Activated B cell treated with CpG ODN at 0.5 μM for 24 hours (primary cell): ENCODE data around the gene MSH5. TPM values are rescaled to one million over a fixed set of nuclear protein-coding genes. Genes with fewer than 3 reads are reported as not detected.

Experiments
- ATAC-seq: fragments of 200-7000 bp; cut with Tn5 transposase; one replicate; pipeline ENCODE4 v1.10.0; 2021; ENCODE audit warnings: low read depth, mild to moderate bottlenecking, moderate library complexity
- CTCF ChIA-PET: fragments of 350-600 bp; sonication (Branson Sonifier 250); formaldehyde crosslinking; loops from one replicate; lab custom pipeline; 2021; ENCODE audit warnings: antibody characterized with exemption; lab: Charles Lee
- POLR2A ChIA-PET: fragments of 350-600 bp; sonication (Branson Sonifier 250); formaldehyde crosslinking; loops from one replicate; lab custom pipeline; 2021; ENCODE audit warnings: antibody characterized with exemption; lab: Charles Lee
- DNase-seq: peaks from one replicate; pipeline ENCODE4 v3.0.0; 2022
- H3K27ac Mint-ChIP-seq: one replicate; pipeline ENCODE4 v1.8.0; 2020; ENCODE audit warnings: mixed read lengths
- H3K27me3 Mint-ChIP-seq: one replicate; pipeline ENCODE4 v1.8.0; 2021; ENCODE audit warnings: mixed read lengths
- H3K36me3 Mint-ChIP-seq: one replicate; pipeline ENCODE4 v1.8.0; 2021; ENCODE audit warnings: low read depth, mixed read lengths
- H3K4me1 Mint-ChIP-seq: one replicate; pipeline ENCODE4 v1.8.0; 2021; ENCODE audit warnings: mixed read lengths
- H3K4me3 Mint-ChIP-seq: one replicate; pipeline ENCODE4 v1.8.0; 2020; ENCODE audit warnings: mild to moderate bottlenecking, mixed read lengths
- H3K9me3 Mint-ChIP-seq: one replicate; pipeline ENCODE4 v1.8.0; 2020; ENCODE audit warnings: mixed read lengths
- intact Hi-C: fragments of 100-400 bp; cut with micrococcal nuclease; formaldehyde crosslinking; loops from one replicate; pipeline ENCODE4 v1.15.1; 2024
- total RNA-seq: library from RNA; stranded (reverse); gene quantifications from 2 replicates; pipeline ENCODE4 v1.2.3, GENCODE V29; 2022
- TF ChIP-seq, protein P1 (sequence below): fragments of 200-600 bp; IDR thresholded peaks from one replicate; pipeline ENCODE4 v1.8.0; 2022; ENCODE audit warnings: antibody characterized with exemption, mild to moderate bottlenecking

MSH5 gene
- total RNA-seq, 1 donor from 2014 or later: 47.3 TPM

DNA sequence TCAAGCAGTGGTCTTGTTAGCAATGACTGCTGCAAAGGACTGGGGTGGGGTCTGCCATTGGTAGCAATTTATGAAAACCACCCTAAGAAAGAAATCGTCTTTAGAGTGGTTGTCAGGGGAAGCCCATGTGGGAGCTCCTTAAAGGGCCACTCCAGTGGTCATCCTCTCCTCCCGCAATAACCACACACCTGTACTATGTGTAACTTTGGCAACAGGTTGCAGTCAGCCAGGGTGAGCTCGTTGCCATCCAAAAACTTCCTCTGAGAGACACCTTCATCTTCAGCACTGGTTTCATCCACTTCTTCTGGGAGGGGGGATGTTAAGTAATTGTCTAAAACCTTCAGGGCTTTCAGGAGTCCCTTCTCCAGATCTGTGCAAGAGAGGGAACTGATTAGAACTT lies 7.8 kb upstream of the MSH5 start:
- Mint-ChIP-seq H3K4me3 (no peak overlapping the region), H3K27me3 (no peaks in the 10 kb centered on the region), H3K36me3 (peaks cover 66% of the 10 kb centered on the region), H3K9me3 (no peaks in the 10 kb centered on the region), H3K27ac (peak overlapping the region; percentile 24), H3K4me1 (peaks cover 69% of the 10 kb centered on the region)
- CTCF ChIA-PET: interaction anchor here (0.8 to 5.9 kb wide), 2 partner anchors 37 to 98 kb away, joined by 4 to 49 read pairs; no protein-coding TSS in a partner anchor
- intact Hi-C loops: loop anchor here (10.0 kb wide), 1 partner anchor 237 kb away; the partner anchor contains the start of gene MICB
- TF ChIP-seq, protein P1, sequence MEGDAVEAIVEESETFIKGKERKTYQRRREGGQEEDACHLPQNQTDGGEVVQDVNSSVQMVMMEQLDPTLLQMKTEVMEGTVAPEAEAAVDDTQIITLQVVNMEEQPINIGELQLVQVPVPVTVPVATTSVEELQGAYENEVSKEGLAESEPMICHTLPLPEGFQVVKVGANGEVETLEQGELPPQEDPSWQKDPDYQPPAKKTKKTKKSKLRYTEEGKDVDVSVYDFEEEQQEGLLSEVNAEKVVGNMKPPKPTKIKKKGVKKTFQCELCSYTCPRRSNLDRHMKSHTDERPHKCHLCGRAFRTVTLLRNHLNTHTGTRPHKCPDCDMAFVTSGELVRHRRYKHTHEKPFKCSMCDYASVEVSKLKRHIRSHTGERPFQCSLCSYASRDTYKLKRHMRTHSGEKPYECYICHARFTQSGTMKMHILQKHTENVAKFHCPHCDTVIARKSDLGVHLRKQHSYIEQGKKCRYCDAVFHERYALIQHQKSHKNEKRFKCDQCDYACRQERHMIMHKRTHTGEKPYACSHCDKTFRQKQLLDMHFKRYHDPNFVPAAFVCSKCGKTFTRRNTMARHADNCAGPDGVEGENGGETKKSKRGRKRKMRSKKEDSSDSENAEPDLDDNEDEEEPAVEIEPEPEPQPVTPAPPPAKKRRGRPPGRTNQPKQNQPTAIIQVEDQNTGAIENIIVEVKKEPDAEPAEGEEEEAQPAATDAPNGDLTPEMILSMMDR: no peak
- ATAC-seq (no peak), DNase-seq (no peak)
- POLR2A ChIA-PET: interaction anchor here (1.1 to 4.7 kb wide), 2 partner anchors 74 to 131 kb away, joined by 3 to 30 read pairs; partner anchors contain the start of genes LSM2 and NEU1

DNA sequence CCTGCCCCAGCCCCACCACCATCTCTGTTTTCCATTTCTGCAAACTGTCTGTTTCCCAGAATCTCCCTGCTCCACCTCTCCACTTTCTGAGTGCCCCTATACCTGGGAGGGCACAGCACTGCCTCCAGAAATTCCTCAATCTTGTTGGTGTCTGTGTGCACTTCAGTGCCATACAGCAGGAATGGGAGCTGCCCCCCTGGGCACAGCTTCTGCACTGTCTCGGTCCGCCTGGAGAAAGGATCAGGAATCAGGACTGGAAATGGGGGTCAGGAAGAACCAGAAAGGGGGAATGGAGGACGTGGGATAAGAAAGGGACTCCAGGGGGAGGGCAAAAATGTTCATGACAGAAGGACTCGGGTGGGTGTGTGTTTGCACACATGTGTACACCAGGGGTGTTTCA lies 6.1 kb upstream of the MSH5 start:
- Mint-ChIP-seq H3K27ac (peak overlapping the region; percentile 94), H3K4me3 (peak overlapping the region; percentile 92), H3K9me3 (no peaks in the 10 kb centered on the region), H3K4me1 (peaks cover 69% of the 10 kb centered on the region), H3K36me3 (peaks cover 60% of the 10 kb centered on the region), H3K27me3 (no peaks in the 10 kb centered on the region)
- POLR2A ChIA-PET: interaction anchor here (1.3 to 1.4 kb wide), 2 partner anchors 31 to 81 kb away, joined by 6 read pairs; partner anchors contain the start of genes ABHD16A, HSPA1A and HSPA1L
- CTCF ChIA-PET: interaction anchor here (2.8 kb wide), 1 partner anchor 96 kb away, joined by 9 read pairs; no protein-coding TSS in a partner anchor
- intact Hi-C loops: loop anchor here (10.0 kb wide), 1 partner anchor 239 kb away; the partner anchor contains the start of gene MICB
- ATAC-seq (no peak), DNase-seq (no peak)
- TF ChIP-seq, protein P1: no peak

DNA sequence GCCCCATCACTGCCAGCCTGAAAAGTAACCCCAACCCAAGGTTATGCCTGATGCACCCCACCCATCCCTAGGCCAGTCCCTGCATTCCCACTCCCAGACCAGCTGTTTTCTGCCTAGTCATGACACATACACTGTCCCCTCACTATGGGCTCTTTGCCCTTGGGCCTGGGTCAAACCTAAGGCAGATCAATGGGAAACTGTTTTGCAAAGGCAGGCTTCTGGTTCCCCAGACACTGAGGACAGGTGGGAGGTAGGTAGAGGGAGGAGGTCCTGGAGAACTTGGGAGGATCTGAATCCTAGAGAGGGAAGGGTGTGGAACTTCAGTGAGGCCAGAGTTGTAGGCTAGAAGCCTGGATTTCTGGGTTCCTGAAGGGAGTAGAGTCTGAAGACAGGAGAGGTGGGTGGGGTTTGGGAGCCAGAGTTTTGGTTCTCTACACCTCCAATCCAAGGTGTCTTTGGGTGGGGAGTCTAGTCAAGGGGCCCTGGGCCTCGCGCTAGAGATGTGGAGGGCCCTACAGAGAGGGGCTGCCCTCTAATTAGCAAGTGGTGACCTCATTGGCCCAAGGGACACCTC lies 5.5 kb upstream of the MSH5 start:
- intact Hi-C loops: loop anchor here (10.0 kb wide), 1 partner anchor 240 kb away; the partner anchor contains the start of gene MICB
- H3K4me3 Mint-ChIP-seq: peak overlapping the region; percentile 92
- peak overlapping the region; percentile 94 for H3K27ac Mint-ChIP-seq
- H3K27me3 Mint-ChIP-seq: no peaks in the 10 kb centered on the region
- DNase-seq: no peak
- H3K9me3 Mint-ChIP-seq: no peaks in the 10 kb centered on the region
- no peak for ATAC-seq
- ChIA-PET CTCF (interaction anchor here (2.8 kb wide), 1 partner anchor 96 kb away, joined by 9 read pairs; no protein-coding TSS in a partner anchor), POLR2A (interaction anchor here (0.5 to 7.5 kb wide), 14 partner anchors 26 to 1567 kb away, joined by 3 to 103 read pairs (median 5); partner anchors contain the start of genes ABCF1, ABHD16A, BAG6 and LSM2)
- H3K4me1 Mint-ChIP-seq: peaks cover 69% of the 10 kb centered on the region
- TF ChIP-seq, protein P1: no peak
- peaks cover 58% of the 10 kb centered on the region for H3K36me3 Mint-ChIP-seq

DNA sequence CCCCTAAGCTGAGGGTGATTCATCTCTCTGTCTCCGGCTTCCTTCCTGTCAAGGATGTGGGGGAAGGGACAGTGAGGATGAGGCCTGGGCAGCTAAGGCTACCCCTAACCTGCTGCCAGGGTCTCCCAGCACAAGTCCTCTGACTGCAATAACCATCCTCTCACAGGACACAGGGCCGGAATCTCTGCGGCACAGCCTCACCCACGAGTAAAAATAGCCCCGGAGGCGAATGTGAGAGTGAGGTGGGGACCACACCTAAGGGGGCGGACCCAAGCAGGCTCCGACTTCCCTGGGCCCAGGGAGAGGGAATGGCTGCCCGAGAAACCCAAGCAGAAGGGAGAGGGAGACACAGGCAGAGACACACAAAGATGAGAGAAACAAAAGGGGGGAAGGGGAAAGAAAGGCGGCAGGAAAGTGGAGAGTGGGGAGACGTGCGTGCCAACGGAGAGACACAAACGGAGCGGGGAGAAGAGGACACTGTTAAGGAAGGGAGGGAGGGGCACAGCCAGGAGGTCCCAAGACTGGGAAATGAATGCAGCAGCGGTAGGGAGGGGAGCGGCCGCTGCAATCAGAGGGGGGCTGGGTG lies 4.9 kb upstream of the MSH5 start:
- Mint-ChIP-seq H3K36me3 (peaks cover 58% of the 10 kb centered on the region), H3K27me3 (no peaks in the 10 kb centered on the region), H3K4me1 (peaks cover 72% of the 10 kb centered on the region), H3K9me3 (no peaks in the 10 kb centered on the region), H3K4me3 (peak overlapping the region; percentile 92), H3K27ac (peak overlapping the region; percentile 94)
- ChIA-PET CTCF (interaction anchor here (0.7 to 2.8 kb wide), 3 partner anchors 85 to 96 kb away, joined by 3 to 9 read pairs (median 3); no protein-coding TSS in a partner anchor), POLR2A (interaction anchor here (0.5 to 7.5 kb wide), 22 partner anchors 7 to 1566 kb away, joined by 3 to 131 read pairs (median 4); partner anchors contain the start of genes ABCF1, ABHD16A, BAG6 and DDAH2)
- peak; percentile 49 for DNase-seq
- intact Hi-C loops: loop anchor here (5.0 to 10.0 kb wide), 2 partner anchors 113 to 240 kb away; partner anchors contain the start of genes MICB and PRRC2A
- ATAC-seq: peak; percentile 36
- TF ChIP-seq, protein P1: no peak
